PC-9 (cell line): ENCODE data around the gene USP13.

Experiments used
- EZH2 ChIP-seq: fragments of 200-600 bp; sonication (generic); IDR thresholded peaks from 2 replicates; pipeline ENCODE4 v1.8.0; 2017; ENCODE audit warnings: antibody characterized with exemption, low read depth
- TF ChIP-seq, protein P1 (sequence below): fragments of 200-600 bp; sonication (generic); conservative IDR thresholded peaks from 2 replicates; pipeline ENCODE4 v1.6.1; 2017; ENCODE audit warnings: mixed run types, antibody characterized with exemption, mild to moderate bottlenecking, moderate library complexity

DNA sequence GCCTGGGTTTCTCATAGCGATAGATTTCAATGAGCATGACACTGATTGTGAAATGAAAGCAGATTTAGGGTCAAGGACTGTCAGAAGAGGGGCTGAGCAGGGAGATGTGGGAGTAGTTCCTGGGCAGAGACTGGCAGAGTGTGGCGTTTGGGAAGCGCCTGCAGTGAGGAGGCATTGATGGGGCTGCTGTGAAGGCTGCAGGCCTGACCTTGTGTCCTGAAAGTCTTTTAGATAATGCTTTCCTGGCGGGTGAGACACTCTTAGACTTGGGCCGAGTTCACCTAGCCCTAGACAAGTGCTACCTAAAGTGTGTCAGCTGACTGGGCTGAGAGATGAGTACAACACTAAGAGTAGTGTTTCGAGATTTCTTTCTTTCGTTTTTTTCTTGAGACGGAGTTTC lies 20.7 kb downstream of the USP13 start:
- TF ChIP-seq, protein P1, sequence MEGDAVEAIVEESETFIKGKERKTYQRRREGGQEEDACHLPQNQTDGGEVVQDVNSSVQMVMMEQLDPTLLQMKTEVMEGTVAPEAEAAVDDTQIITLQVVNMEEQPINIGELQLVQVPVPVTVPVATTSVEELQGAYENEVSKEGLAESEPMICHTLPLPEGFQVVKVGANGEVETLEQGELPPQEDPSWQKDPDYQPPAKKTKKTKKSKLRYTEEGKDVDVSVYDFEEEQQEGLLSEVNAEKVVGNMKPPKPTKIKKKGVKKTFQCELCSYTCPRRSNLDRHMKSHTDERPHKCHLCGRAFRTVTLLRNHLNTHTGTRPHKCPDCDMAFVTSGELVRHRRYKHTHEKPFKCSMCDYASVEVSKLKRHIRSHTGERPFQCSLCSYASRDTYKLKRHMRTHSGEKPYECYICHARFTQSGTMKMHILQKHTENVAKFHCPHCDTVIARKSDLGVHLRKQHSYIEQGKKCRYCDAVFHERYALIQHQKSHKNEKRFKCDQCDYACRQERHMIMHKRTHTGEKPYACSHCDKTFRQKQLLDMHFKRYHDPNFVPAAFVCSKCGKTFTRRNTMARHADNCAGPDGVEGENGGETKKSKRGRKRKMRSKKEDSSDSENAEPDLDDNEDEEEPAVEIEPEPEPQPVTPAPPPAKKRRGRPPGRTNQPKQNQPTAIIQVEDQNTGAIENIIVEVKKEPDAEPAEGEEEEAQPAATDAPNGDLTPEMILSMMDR = no peak
- no peak for TF ChIP-seq EZH2
